OCI-M2 (cell line): ENCODE data around the gene FAM83F.

Experiments used
- DNase-seq: peaks from one replicate; lab custom pipeline; 2025; ENCODE audit not compliant: unreplicated experiment; lab: John Stamatoyannopoulos, UW

The FAM83F gene

DNA sequence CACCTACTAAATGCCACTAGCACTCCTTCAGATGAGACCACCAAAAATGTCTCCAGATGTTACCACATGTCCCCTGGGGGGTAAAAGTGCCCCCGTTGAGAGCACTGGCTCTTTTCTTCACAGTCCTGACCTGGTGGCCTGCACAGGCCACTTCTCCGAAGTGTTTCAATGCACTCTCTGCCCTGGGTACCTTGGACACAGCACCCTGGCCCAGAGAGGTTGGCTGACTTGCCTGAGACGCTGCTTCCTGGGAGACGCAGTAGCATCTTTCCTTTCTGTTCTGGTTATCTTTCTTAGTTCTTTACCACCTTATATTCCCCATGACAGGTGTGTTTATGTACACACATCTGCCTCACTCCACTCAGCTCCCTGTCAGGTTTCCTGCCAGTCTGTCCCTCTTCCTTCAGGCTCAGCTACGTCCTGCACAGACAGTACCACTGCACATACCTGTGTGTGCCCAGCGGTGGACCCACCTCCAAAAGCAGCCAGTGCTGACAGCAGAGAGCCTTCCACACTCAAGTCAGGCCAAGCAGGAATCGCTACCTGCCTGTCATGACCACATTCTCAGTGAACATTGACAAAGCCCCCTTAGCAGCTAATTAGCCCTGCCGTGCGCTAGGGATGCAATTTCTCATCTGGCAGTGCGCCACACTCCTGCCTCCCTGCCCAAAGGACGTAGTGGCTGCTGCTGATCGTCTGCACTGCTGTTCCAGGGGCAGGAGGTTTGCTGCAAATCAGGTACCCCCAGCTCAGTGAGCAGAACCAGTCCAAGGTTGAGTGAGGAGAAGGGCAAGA is 39.0 kb downstream of the FAM83F start:
- no peak for DNase-seq

DNA sequence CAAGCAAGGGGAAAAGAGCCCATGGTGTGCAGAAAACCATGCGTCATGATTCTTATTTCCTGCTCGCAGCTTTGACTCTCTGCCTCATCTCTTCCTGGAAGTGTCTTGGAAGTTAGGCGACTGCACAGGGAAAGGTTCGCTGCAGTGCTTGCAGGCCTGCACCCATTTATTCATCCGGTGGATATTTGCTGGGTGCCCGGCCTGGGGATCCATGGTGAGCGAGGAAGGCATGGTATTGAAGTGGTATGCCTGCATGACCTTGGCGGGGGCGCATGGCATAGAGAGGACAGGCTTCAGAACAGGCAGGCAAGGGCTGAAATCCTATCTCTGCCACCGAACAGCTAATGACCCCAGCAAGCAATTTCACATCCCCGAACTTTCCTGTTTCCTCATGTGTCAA is 40.6 kb downstream of the FAM83F start:
- no peak for DNase-seq

DNA sequence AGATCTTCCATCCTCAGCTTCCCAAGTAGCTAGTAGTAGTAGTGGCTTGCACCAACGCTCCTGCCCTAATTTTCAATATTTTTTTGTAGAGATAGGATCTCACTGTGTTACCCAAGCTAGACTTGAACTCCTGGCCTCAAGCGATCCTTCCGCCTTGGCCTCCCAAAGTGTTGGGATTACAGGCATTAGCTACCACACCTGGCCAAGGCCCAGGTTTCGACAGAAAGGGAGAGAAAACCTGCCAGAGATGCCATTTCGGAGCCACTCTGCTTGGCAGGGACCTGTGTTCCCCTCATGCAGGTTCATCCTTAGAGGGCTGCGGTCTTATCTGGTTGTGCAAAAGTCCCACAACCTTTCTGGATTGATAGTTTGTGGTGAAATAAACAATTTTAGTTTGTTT is 41.4 kb downstream of the FAM83F start:
- no peak for DNase-seq

DNA sequence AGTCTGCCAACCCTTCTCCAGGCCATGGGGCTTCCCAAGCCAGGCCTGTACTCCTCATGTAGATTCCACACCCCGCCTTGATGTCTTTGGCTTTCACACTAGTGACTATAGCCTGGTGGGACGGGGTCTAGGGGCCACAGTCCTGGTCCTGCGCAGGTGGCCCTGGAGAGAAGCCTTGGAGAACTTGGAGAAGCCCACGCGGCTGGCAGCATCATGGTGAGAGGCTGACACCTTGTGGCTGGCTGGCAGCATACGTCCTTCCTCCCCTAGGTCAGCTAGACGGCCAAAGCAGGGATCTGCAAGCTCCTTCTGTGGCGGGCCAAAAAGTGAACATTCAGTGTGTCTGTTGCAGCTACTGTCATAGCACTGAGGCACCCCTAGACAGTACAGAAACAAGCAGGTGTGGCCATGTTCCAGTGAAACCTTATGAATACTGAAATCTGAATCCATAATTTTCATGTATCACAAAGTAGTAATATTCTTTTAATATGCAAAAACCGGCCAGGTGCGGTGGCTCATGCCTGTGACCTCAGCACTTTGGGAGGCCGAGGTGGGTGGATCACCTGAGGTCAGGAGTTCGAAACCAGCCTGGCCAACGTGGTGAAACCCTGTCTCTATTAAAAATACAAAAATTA is 42.0 kb downstream of the FAM83F start:
- no peak for DNase-seq

DNA sequence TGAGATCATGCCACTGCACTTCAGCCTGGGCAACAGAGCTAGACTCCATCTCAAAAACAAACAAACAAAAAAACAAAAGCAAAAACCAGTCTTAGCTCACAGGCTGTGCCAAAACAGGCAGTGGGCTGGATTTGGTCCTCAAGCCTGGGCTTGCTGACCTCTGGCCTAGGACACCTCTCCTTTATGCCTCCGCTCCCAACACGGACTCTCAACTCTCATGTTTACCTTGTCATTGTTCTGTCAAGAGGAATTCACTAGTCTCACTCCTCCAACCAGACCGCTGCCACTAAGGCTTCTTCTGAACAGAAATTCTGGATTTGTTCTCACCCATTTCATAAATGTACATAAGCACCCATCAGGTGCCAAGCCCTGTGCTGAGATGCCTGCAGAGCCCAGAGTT is 42.6 kb downstream of the FAM83F start:
- DNase-seq: no peak

DNA sequence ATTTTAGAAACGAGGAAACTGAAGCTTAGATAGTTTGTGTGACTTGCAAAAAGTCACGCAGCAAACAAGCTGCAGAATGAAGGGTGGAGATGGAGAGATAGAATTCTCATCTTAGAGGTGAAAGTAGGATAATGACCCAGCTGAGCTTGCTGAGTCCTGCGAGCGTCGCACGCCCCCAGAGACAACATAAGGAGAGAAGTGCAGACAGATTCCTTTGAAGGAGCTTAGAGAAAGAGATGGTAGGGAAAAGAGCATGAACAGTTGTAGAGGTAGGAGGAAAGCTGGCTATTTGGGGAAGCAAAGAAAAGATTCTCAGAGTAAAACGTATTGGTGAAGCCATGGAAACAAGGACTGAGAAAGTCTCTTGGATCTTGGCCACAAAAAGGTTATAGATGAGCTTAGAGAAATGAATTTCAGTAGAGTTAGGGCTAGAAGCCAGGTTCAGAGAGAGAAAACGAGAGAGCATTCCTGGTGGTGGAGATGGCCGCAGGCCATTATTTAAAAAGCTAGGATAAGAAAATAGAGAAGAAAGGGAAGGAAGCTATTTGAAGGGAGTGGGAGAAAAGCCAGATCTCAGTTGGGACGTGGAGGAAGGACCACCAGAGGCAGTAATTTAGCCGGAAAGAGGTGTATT is 44.8 kb downstream of the FAM83F start:
- DNase-seq: no peak

DNA sequence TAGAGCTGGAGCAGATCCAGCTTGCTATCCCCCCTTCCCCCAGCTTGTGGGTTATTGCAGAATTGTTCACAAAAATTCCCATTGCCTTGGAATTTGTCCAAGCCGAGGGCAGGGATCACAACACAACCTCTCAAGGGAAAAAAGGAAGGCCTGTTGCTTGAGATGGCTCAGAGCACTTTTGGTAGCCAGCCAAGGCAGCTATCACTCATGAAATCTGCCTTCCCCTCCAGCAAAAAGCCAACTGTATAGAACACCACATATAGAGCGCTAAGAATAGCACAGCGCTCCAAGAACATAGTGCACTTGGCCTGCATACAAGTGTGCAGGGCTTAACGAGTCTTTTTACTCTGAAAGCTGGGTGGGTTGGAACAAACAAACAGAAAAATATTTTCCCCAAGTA is 46.2 kb downstream of the FAM83F start:
- no peak for DNase-seq

DNA sequence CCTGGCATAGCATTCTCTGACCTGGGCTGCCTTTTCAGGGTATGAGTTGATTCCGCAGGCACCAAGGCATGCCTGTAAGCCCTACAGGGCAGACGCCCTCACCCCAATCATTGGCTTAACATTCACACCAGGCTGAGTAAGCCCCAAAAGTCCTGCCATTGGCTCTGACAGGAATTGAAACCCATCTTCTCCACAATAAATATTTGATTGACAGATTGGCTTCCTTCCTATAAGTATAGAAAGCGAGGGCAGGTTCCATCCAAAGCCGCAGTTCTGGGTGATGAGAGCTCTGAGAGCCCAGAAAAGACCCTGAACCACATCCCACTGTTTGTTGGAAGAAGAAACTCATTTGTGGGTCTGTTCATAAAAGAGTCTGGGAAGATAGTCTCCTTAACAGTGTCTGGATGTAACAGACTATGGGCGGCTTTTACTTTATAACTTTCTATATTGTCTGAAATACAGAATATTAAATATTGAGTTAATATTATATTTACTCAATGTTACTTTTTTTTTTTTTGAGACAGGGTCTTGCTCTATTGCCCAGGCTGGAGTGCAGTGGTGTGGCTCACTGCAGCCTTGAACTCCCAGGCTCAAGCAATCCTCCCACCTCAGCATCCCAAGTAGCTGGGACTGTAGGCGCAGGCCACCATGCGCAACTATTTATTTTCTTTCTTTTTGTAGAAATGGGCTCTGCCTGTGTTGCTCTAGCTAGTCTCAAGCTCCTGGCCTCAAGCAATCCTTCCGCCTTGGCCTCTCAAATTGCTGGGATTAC is 46.8 kb downstream of the FAM83F start:
- DNase-seq: no peak

DNA sequence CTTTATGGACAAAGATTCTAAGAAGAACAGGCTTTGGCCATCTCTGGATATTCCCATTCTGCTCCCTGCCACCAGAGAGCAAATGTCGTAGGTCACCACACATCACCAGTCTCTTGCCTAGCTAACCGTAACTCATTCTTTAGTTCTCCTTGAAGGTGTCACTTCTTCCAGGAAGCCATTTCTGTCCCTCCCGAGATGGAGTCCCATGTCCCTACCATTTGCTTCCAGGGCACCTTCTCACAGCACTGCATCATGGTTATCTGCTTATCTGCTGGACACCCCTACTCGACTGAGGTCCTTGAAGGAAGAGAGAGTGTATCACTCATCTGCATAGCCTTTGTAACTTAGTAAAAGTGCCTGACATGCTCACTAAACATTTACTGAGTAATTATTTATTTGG is 47.6 kb downstream of the FAM83F start:
- no peak for DNase-seq

DNA sequence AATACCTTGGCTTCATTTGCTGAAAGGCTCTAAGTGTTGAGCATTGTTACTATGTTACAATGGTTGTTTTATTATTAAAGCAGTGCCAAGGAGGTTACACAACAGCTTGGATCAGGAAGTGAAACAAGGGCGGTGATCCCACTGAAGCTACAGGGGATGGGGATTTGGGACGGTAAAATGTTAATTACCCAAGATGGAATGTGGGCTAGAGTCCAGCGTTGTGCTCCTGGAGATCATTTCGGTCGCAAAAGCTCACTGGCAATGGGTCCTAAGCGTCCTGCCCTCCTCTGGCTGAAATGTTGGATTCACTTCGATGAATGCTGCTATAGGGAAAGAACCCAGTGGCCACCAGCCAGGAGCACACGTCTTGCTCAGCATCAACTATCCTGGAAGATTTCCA is 48.3 kb downstream of the FAM83F start:
- no peak for DNase-seq

DNA sequence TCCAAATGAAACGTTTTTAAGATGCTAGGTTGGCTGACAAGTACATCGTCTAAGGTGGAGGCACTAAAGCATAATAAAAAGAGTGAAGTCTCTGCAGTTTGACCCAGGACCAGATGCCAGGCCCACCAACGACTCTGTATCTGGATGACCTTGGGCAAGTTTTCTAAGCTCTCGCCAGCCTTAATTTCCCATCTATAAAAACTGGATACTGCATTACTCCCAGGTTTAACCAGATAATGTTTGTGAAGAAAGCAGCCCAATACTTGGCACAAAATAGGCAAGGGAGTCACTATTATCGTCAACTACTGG is 49.0 kb downstream of the FAM83F start:
- DNase-seq: peak; percentile 65

DNA sequence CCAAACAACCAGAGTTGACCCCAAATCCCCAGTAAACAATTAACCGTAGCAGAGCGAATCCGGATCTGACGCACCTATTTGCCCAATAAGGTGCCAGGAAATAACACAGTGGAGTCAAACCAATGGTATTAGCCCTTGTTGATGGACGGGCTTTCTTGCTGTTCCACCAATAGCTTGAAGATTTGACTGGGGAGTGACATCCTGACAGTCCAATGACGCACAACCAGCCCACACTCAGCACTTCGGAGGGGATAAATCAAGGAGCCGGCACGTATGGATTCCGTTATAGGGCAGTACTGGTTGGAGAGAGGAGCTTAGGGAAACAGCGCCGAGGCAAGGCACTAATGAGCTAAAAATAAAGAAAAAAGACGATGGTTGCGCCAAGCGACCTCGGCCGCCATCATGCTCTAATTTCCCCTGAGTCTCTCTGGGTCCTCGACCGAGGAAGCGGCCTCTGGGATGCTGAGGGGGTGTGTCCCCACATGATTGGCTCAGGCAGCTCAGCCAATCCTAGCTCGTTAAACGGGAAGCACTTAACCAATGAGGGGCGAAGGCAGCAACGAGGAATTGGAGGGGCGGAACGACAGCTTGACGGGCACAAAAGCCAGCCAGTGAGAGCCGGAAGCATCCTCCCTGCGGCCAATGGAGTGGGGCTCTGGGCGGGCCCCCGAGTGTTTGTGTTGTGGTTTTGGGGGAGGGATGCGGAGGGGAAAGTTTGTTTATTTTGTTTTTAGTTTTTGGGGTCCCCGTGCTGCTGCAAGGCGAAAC is 49.5 kb downstream of the FAM83F start:
- peak; percentile 97 for DNase-seq

DNA sequence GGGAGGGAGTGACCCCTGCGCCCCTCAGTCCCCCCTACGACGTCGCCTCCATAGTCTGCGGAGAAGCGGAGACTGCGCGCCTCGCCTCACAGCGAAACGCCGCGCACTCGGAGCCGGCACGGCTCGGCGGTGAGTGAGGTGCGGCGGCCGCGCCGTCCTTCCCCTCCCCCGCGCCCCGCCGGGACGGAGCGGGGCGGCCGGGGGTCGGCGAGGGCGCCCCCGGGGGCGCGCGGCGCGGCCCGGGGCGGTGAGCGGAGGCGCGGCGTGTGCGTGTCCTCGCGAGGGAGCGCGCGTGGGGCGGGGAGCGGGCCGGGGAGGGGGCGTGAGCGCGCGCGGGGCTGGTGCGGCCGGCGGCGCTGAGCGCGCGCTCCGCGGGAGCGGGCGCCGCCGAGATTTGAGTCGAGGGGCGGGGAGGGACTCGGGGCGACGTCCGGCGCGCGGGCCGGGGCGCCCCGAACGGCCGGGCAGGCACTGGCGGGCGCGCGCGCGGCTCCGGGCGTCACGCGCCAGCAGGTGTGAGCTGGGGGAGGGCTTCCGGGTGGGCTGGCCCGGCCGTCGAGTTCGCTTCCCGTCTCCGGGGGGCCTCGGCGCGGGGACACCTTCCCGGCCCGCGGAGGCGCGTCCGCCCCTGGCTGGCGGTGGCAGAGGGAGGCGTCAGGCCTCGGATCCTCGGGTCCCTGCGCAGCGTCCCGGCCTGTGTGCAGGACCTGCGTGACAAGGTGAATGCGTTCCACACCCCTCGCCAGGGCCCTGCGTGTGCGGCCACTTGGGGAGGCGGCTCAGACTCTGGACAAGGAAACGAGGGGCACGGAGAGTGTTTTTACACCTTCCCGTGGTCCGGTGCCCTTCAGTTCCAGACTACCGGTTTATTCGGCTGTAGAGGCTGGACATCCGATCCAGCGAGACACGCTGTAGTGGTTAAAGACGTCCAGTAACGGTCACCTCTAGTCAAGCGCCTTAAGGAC is 50.4 kb downstream of the FAM83F start:
- no peak for DNase-seq

DNA sequence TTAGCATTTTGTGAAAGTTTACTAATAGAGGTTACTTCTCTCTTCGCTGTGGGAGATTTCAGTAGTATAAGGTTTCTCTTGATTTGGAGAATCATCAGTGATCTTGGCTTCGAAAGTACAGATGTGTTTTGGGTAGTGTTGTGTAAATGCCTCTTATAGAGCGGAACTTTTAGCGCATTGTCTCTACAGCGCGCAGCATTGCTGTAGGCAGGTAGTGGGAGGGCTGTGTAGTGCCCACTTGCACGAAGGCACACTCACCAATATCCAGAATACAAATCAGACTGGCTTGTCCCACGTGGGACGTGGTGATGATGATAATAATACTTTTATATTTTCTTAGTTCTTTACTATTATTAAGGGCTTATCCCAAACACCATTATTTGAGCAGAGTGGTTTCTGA is 51.4 kb downstream of the FAM83F start:
- DNase-seq: no peak

DNA sequence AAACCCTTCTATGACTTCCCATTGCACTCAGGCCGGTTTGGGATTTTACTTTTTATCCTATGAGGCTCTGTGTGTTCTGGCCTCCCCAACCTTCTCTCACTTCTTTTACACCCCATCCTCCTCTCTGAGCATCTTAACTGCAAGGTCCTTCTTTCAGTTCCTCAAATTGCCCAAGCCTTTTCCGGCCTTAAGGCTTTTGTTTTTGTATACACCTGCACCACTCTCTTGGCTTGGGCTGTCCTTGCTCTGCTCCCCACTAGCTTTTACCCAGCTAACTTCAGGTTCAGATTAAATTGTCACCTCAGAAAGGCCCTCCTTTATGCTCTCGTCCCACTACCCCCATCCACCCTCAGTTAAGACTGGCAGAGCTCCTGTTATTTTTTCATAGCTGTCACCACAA is 55.5 kb downstream of the FAM83F start:
- DNase-seq: no peak

DNA sequence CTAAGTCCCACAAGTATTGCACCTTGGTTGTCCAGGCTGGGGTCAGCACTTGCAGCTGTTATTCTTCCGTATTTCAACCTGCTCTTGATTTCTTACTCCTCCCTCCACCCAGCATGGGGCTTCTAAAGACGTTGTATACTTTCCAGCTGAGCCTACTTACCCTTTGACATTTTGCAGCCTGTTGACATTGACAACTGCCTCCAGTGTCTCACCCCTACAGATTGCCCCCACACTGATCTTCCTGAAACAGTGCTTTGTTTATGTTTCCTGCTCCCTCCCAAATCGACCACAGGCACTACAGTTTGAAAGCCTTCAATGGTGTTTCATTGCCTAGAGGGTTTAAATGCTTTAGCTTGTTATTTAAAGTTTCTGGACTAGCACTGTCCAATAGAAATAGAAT is 56.6 kb downstream of the FAM83F start:
- no peak for DNase-seq

DNA sequence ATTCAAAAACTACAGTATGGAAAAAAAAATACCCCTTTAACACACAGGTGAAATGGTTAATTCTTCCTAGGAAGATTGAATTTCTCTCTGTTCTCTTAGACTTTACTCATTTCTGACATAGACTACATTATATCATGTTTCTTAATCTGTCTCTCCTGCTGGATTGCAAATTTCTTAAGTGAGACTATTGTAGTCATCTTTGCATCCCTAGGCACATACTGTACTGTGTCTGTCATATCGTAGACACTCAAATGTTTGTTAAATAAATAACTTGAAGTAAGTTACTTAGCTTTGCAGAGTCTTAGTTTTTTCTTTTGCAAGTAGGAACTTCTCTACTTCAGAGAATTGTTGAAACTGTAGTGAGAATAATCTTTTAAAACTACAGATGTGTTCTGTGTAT is 58.7 kb downstream of the FAM83F start:
- DNase-seq: no peak

DNA sequence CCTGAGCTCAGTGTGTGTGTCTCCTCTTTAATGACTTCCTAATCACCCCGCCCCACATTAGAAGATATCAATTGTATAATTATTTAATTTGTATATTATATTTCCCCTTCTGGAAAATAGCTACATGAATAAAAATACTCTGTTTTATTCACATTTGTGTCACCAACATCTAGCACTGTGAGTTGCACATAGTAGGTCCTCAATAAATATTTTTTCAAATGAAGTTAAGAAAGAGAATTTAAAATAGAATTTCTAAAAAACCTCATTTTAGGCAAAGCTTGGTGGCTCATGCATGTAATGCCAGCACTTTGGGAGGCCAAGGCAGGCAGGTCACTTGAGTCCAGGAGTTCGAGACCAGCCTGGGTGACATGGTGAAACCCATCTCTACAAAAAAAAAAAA is 59.7 kb downstream of the FAM83F start:
- DNase-seq: no peak

DNA sequence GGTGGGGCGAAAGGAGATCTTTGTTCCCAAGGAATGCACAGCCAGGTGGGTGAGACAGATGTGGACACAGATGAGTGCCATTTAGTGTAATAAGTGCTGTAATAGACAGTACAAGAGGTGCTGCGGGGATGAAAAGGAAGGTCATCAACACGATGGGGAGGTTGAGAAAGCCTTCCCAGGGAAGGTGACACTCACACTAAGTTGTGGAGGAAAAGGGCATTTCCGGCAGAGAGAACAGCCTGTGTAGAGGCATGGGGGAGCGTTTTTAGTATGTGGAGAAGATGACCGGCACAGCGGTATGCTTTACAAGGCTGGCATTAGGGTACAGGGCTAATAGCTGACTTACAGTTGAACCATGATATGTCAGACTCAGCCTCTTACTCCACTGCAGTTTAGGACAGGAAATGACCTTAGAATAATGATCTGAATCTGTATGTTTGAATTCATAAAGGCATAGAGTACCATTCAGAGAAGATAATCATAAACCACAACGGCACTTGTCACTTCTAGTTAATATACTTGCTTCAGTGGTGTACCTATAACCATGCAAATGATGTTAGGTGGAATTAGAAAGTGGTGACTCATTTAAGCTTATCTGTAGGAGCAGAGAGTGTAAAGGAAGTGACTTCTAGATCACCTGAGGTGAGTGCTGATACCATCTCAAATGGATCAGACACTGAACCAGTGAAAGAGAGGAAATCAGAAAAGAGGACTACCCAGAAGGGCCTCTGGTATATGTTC is 60.6 kb downstream of the FAM83F start:
- no peak for DNase-seq
